Effector memory CD8-positive, alpha-beta T cell (primary cell): ENCODE results near the gene LHX5.

Source experiments
- ATAC-seq: fragments of 150-1000 bp; cut with Tn5 transposase; replicated peaks from 2 replicates; pipeline ENCODE4 v1.10.0; 2021; ENCODE audit warnings: mild to moderate bottlenecking, moderate library complexity
- DNase-seq, 3 experiments: peaks; one replicate each; pipeline ENCODE4 v3.0.0; 2021
- H3K27ac Mint-ChIP-seq, 2 donors: one replicate each; pipeline ENCODE4 v1.8.0; 2022; ENCODE audit warnings: mild to moderate bottlenecking in 2 of 2, mixed read lengths in 2 of 2, moderate library complexity in 2 of 2
- H3K27me3 Mint-ChIP-seq, 2 donors: one replicate each; pipeline ENCODE4 v1.8.0; 2022; ENCODE audit warnings: mixed read lengths in 2 of 2
- H3K36me3 Mint-ChIP-seq: one replicate; pipeline ENCODE4 v1.8.0; 2022; ENCODE audit warnings: mild to moderate bottlenecking, moderate library complexity, mixed read lengths; ENCODE audit not compliant: insufficient read depth
- H3K4me1 Mint-ChIP-seq, 2 donors: one replicate each; pipeline ENCODE4 v1.8.0; 2022; ENCODE audit warnings: low read depth in 2 of 2, mixed read lengths in 2 of 2
- H3K4me3 Mint-ChIP-seq, 2 donors: one replicate each; pipeline ENCODE4 v1.8.0; 2022; ENCODE audit warnings: mild to moderate bottlenecking in 2 of 2, mixed read lengths in 2 of 2, moderate library complexity in 2 of 2
- H3K9me3 Mint-ChIP-seq, 2 donors: one replicate each; pipeline ENCODE4 v1.8.0; 2022; ENCODE audit warnings: mixed read lengths in 2 of 2

LHX5 gene

DNA sequence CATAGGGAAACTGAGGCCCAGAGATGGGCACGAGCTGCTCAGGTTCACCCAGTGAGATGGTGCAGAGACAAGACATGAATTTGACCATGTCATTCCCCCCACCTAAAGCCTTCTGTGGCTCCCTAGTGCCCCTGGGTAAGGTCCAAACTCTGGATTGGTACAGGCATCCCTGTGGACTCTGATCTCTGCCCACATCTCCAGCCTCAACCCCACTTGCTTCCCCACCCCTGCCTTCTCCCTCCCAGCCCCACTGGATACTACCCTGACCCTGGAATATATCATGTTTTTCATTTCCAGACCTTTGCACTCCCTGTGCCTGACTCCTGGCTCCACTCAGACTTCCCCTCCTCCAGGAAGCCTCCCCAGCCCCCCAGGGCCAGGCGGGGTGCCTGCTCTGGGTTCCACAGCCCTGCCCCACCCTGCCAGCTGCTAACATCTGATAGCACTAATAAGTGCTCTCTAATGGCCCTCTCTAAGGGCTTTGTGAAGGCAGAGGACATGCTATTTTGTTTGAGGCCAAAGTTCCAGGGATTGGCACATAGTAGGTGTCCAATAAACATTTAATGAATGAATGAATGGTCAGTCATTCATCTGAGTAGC lies 50.6 kb downstream of the LHX5 start:
- Mint-ChIP-seq H3K4me1 (peaks cover 6 to 7% of the 10 kb centered on the region in 2 donors), H3K4me3 (no peak overlapping the region)
- no peak for ATAC-seq

DNA sequence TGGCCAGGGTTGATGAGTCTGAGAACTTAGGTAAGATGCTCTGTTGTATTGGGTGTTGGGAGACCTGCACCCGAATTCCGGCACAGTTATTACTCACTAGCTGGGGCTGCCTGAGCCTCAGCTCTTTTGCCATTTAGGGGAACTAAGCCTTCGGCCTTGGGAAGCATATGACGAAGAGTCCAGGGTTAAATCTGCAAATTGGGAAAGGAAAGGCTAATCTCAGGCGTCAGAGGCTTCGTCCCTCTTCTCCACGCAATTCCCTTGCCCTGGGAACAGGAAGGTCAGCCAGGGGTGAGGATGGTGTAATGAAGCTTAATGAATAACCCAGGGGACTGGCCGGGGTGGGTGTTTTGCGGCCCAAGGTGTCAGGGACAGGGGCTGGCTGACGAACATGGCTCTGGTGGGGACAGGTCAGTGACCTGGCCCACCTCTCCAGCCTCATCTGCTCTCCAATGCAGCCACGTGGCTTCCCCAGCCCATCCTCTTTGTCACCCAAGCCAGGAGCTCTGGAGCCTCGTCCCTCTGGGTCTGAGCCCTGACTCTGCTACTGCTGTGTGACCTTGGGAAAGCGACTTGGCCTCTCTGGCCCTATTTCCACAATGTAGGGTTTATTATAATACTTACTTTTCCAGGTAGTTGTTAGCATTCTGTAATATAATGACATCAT lies 53.3 kb downstream of the LHX5 start:
- no peak for ATAC-seq
- Mint-ChIP-seq H3K27me3 (peaks cover 35 to 68% of the 10 kb centered on the region in 2 donors), H3K9me3 (no peaks in the 10 kb centered on the region), H3K4me3 (no peak overlapping the region), H3K4me1 (peaks cover 6 to 7% of the 10 kb centered on the region in 2 donors), H3K36me3 (no peaks in the 10 kb centered on the region), H3K27ac (no peak overlapping the region)
- DNase-seq: no peak

More for the DNA sequence above, 50.6 kb downstream of the LHX5 start:
- no peaks in the 10 kb centered on the region for H3K9me3 Mint-ChIP-seq
- no peak for DNase-seq
- no peaks in the 10 kb centered on the region for H3K36me3 Mint-ChIP-seq
- H3K27ac Mint-ChIP-seq: no peak overlapping the region
- peaks cover 17 to 60% of the 10 kb centered on the region in 2 donors for H3K27me3 Mint-ChIP-seq

- DNase-seq (no peak), ATAC-seq (peak; percentile 29)
- no peaks in the 10 kb centered on the region for H3K36me3 Mint-ChIP-seq
- no peaks in the 10 kb centered on the region for H3K9me3 Mint-ChIP-seq
- H3K27me3 Mint-ChIP-seq: peaks cover 44 to 71% of the 10 kb centered on the region in 2 donors
- H3K27ac Mint-ChIP-seq: no peak overlapping the region
- H3K4me1 Mint-ChIP-seq: no peaks in the 10 kb centered on the region
- H3K4me3 Mint-ChIP-seq: no peak overlapping the region
These were observed 55.4 kb downstream of the LHX5 start for GRCh38 chr12:113416091-113416754.

- H3K4me3 Mint-ChIP-seq: no peak overlapping the region
These were observed 57.1 kb downstream of the LHX5 start for GRCh38 chr12:113414519-113415038.

DNA sequence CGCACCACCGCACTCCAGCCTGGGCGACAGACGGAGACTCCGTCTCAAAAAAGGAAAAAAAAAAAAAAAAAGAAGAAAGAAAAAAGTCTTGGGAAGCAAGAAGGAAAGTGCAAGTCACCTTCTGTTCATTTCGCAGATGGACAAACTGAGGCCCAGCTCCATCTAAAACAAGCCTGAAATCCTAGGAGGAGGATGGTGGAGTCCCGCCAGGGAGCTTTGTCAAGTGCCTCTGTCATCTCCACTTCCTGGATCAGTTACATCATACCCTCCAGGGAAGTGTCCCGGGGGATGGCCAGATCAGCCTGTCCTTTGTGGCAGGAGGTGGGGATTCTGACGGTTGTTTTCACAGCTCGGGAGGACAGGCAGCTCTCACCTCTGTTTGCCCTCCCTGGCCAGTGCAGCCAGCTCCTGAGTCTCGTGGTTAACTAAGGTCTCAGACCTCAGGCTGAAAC lies 58.2 kb downstream of the LHX5 start:
- ATAC-seq: no peak
- no peaks in the 10 kb centered on the region for H3K36me3 Mint-ChIP-seq
- no peaks in the 10 kb centered on the region for H3K4me1 Mint-ChIP-seq
- H3K9me3 Mint-ChIP-seq: no peaks in the 10 kb centered on the region
- peaks cover 53 to 70% of the 10 kb centered on the region in 2 donors for H3K27me3 Mint-ChIP-seq
- no peak for DNase-seq
- no peak overlapping the region for H3K27ac Mint-ChIP-seq
- no peak overlapping the region for H3K4me3 Mint-ChIP-seq

More at GRCh38 chr12:113414519-113415038, 57.1 kb downstream of the LHX5 start:
- DNase-seq (no peak), ATAC-seq (no peak)
- peaks cover 54 to 73% of the 10 kb centered on the region in 2 donors for H3K27me3 Mint-ChIP-seq
- H3K36me3 Mint-ChIP-seq: no peaks in the 10 kb centered on the region
- no peak overlapping the region for H3K27ac Mint-ChIP-seq
- H3K4me1 Mint-ChIP-seq: no peaks in the 10 kb centered on the region
- H3K9me3 Mint-ChIP-seq: no peaks in the 10 kb centered on the region
